Memory B cell (primary cell): ENCODE measurements around the gene CENPA.
"Not testable (repeated sequence)": the region's sequence is repeated elsewhere in the genome, so short reads cannot be mapped to it uniquely, and the experiment has no call there.

Experiments
- ATAC-seq: fragments of 150-1000 bp; cut with Tn5 transposase; 2 replicates; pipeline ENCODE4 v1.10.0; 2021; ENCODE audit warnings: low read depth, mild to moderate bottlenecking, moderate library complexity
- DNase-seq, 2 donors: peaks; one replicate each; pipeline ENCODE4 v3.0.0; 2022; ENCODE audit warnings: low spot score in 2 of 2
- H3K27ac Mint-ChIP-seq: one replicate; pipeline ENCODE4 v1.8.0; 2022; ENCODE audit warnings: mild to moderate bottlenecking, moderate library complexity, mixed read lengths
- H3K27me3 Mint-ChIP-seq: one replicate; pipeline ENCODE4 v1.8.0; 2022; ENCODE audit warnings: mixed read lengths
- H3K36me3 Mint-ChIP-seq: one replicate; pipeline ENCODE4 v1.8.0; 2022; ENCODE audit warnings: mild to moderate bottlenecking, mixed read lengths
- H3K4me1 Mint-ChIP-seq: one replicate; pipeline ENCODE4 v1.8.0; 2022; ENCODE audit warnings: mixed read lengths
- H3K4me3 Mint-ChIP-seq: one replicate; pipeline ENCODE4 v1.8.0; 2022; ENCODE audit warnings: mild to moderate bottlenecking, moderate library complexity, mixed read lengths
- H3K9me3 Mint-ChIP-seq: one replicate; pipeline ENCODE4 v1.8.0; 2022; ENCODE audit warnings: mixed read lengths

CENPA gene

DNA sequence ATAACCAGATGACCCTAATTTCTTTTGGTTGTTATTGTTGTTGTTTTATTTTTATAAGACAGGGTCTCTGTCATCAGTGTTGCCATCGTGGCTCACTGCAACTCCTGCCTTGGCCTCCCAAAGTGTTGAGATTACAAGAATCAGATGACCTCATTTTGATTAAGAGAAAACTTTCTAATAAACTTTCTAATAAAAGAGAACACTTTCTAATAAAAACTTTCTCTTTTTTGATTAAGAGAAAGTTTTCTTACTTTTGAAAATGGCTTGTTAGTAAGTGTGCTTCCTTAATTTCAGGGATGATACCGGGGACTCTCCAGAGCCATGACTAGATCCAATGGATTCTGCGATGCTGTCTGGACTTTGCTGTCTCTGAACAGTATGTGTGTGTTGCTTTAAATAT is 7.7 kb downstream of the CENPA start:
- H3K4me1 Mint-ChIP-seq, result no peaks in the 10 kb centered on the region
- no peak overlapping the region for H3K27ac Mint-ChIP-seq
- H3K36me3 Mint-ChIP-seq, result no peaks in the 10 kb centered on the region
- no peak for DNase-seq
- peaks cover 3% of the 10 kb centered on the region for H3K9me3 Mint-ChIP-seq
- no peak overlapping the region for H3K4me3 Mint-ChIP-seq
- peaks cover 5% of the 10 kb centered on the region for H3K27me3 Mint-ChIP-seq
- ATAC-seq, result no peak

DNA sequence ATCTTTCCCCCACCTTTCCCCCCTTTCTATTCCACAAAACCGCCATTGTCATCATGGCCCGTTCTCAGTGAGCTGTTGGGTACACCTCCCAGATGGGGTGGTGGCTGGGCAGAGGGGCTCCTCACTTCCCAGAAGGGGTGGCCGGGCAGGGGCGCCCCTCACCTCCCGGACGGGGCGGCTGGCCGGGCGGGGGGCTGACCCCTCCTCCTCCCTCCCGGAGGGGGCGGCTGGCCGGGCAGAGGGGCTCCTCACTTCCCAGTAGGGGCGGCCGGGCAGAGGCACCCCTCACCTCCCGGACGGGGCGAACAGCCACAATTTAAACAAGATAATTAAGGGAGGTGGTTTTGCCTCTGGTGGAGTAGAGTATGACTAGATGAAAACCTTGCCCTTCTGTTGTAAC is 9.3 kb downstream of the CENPA start:
- ATAC-seq, H3K4me1 Mint-ChIP-seq, H3K27me3 Mint-ChIP-seq, H3K4me3 Mint-ChIP-seq, DNase-seq, H3K27ac Mint-ChIP-seq, H3K36me3 Mint-ChIP-seq, H3K9me3 Mint-ChIP-seq: not testable (repeated sequence)

- no peaks in the 10 kb centered on the region for H3K36me3 Mint-ChIP-seq
- DNase-seq, result no peak
Observed at GRCh38 chr2:26801328-26801727, 15.5 kb downstream of the CENPA start.

GRCh38 chr2:26801796-26802195 is 15.9 kb downstream of the CENPA start:
- Mint-ChIP-seq H3K27me3 (peaks cover 3% of the 10 kb centered on the region), H3K27ac (no peak overlapping the region), H3K4me1 (no peaks in the 10 kb centered on the region), H3K36me3 (no peaks in the 10 kb centered on the region), H3K9me3 (no peaks in the 10 kb centered on the region), H3K4me3 (no peak overlapping the region)
- no peak for ATAC-seq
- no peak for DNase-seq

More at GRCh38 chr2:26801328-26801727, 15.5 kb downstream of the CENPA start:
- no peak for ATAC-seq
- Mint-ChIP-seq H3K4me3 (no peak overlapping the region), H3K9me3 (no peaks in the 10 kb centered on the region), H3K27ac (no peak overlapping the region), H3K27me3 (no peaks in the 10 kb centered on the region), H3K4me1 (no peaks in the 10 kb centered on the region)

DNA sequence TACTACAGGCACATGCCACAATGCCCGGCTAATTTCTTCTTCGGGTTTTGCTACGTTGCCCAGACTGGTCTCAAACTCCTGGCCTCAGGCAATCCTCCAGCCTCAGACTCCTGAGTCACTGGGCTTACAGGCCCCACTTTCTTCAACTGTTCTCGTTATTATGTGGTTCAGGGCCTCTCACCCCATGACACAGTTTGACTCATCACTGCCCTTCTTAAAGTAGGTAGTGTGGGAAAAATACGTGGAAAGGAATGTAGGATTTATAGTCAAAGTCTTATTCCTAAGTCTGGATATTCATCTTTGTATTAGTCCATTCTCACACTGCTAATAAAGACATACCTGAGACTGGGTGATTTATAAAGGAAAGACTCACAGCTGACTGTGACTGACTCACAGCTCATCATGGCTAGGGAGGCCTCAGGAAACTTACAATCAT is 19.4 kb downstream of the CENPA start:
- H3K4me3 Mint-ChIP-seq, result no peak overlapping the region
- H3K4me1 Mint-ChIP-seq, result peaks cover 4% of the 10 kb centered on the region
- no peaks in the 10 kb centered on the region for H3K9me3 Mint-ChIP-seq
- no peaks in the 10 kb centered on the region for H3K36me3 Mint-ChIP-seq
- no peak for ATAC-seq
- no peak for DNase-seq
- H3K27me3 Mint-ChIP-seq, result peaks cover 9% of the 10 kb centered on the region
- no peak overlapping the region for H3K27ac Mint-ChIP-seq

GRCh38 chr2:26807788-26808460 is 22.1 kb downstream of the CENPA start:
- H3K27ac Mint-ChIP-seq, result no peak overlapping the region
- H3K36me3 Mint-ChIP-seq, result no peaks in the 10 kb centered on the region

GRCh38 chr2:26809211-26809610 is 23.4 kb downstream of the CENPA start:
- no peak for ATAC-seq
- Mint-ChIP-seq H3K9me3 (no peaks in the 10 kb centered on the region), H3K27me3 (peaks cover 24% of the 10 kb centered on the region), H3K36me3 (no peaks in the 10 kb centered on the region), H3K27ac (no peak overlapping the region), H3K4me1 (peaks cover 5% of the 10 kb centered on the region), H3K4me3 (no peak overlapping the region)
- no peak for DNase-seq

More at GRCh38 chr2:26807788-26808460, 22.1 kb downstream of the CENPA start:
- Mint-ChIP-seq H3K4me1 (peaks cover 5% of the 10 kb centered on the region), H3K27me3 (peaks cover 22% of the 10 kb centered on the region), H3K4me3 (no peak overlapping the region), H3K9me3 (no peaks in the 10 kb centered on the region)
- no peak for ATAC-seq
- no peak for DNase-seq

- H3K4me3 Mint-ChIP-seq, result no peak overlapping the region
- H3K27ac Mint-ChIP-seq, result no peak overlapping the region
- H3K36me3 Mint-ChIP-seq, result no peaks in the 10 kb centered on the region
- H3K9me3 Mint-ChIP-seq, result no peaks in the 10 kb centered on the region
- ATAC-seq, result no peak
- DNase-seq, result no peak
- H3K27me3 Mint-ChIP-seq, result peaks cover 25% of the 10 kb centered on the region
- H3K4me1 Mint-ChIP-seq, result peaks cover 5% of the 10 kb centered on the region
Observed at GRCh38 chr2:26809876-26810577, 24.2 kb downstream of the CENPA start.

GRCh38 chr2:26811261-26811660 is 25.4 kb downstream of the CENPA start:
- H3K4me3 Mint-ChIP-seq, result no peak overlapping the region
- no peaks in the 10 kb centered on the region for H3K9me3 Mint-ChIP-seq
- DNase-seq (no peak), ATAC-seq (no peak)
- H3K27me3 Mint-ChIP-seq, result peaks cover 27% of the 10 kb centered on the region
- peaks cover 5% of the 10 kb centered on the region for H3K4me1 Mint-ChIP-seq
- H3K36me3 Mint-ChIP-seq, result no peaks in the 10 kb centered on the region
- no peak overlapping the region for H3K27ac Mint-ChIP-seq

DNA sequence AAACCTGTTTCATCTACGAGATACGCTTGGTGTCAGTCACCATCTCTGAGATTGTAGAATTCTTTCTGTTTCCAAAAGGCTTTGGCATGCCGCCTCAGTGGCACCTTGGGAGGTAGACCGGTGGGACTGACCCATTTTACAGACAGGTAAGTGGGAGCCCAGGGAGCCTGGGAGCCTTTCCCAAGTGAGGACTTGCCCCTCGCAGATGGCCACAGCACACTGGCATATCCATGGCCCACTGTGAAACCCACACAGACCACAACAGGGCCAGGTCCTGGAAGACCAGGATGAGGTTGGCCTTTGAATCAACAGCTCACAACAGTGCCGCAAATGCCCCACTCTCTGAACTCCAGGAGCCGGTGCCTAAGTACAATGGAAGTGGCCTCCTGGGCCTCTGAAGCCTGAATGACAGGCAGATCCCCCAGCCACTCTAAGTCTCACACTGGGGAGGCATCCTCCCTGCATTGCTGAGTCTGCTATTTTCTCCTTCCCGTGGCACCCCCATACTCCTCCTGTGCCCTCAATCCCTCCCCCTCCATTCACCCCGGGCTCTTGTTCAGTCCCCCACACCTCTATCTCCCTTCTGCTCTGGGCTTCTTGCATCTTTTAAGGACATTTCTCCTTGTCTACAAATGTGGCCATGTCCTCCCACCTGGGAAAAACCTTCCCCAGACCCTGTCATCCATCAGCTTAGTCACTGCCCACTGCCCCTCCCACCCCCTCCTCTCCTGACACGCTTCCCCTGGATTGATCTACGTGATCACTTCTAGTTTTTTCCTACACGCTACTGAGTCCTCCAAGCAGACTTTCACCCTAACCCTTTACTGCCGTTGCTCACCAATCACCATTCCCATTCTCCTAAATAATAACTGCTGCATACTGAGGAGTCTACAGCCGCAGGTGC is 26.2 kb downstream of the CENPA start:
- Mint-ChIP-seq H3K27ac (no peak overlapping the region), H3K27me3 (peaks cover 29% of the 10 kb centered on the region), H3K4me3 (no peak overlapping the region), H3K36me3 (no peaks in the 10 kb centered on the region), H3K9me3 (no peaks in the 10 kb centered on the region), H3K4me1 (peaks cover 5% of the 10 kb centered on the region)
- ATAC-seq (no peak), DNase-seq (no peak)

- no peaks in the 10 kb centered on the region for H3K36me3 Mint-ChIP-seq
- H3K27me3 Mint-ChIP-seq, result peaks cover 32% of the 10 kb centered on the region
- DNase-seq (no peak), ATAC-seq (no peak)
- H3K4me3 Mint-ChIP-seq, result no peak overlapping the region
- H3K4me1 Mint-ChIP-seq, result peaks cover 5% of the 10 kb centered on the region
- no peak overlapping the region for H3K27ac Mint-ChIP-seq
- H3K9me3 Mint-ChIP-seq, result no peaks in the 10 kb centered on the region
Observed at GRCh38 chr2:26812731-26813130, 26.9 kb downstream of the CENPA start.

- H3K4me3 Mint-ChIP-seq, H3K36me3 Mint-ChIP-seq, H3K9me3 Mint-ChIP-seq, ATAC-seq, H3K27ac Mint-ChIP-seq, H3K4me1 Mint-ChIP-seq, DNase-seq: not testable (repeated sequence)
- peaks cover 31% of the 10 kb centered on the region for H3K27me3 Mint-ChIP-seq
Observed at GRCh38 chr2:26814072-26814765, 28.4 kb downstream of the CENPA start.

DNA sequence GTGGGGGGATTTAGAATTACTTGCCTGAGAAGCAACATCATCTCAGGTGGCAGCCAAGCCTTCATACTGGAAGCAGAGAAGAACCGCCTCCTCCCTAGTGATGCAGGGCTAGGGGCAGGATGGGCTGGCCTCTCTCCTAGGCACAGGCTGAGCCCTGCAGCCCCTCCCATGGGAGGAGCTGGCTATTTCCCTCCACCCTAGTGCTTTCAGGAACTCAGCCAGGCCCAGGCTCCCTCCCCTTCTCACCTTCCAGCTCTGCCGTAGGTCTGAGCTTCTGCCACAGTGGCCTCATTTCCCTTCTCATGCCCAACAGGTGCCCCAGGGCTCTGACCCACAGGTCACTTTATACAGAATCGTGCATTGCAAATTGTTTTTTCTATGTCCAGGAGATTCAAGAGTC is 31.0 kb downstream of the CENPA start:
- DNase-seq (no peak), ATAC-seq (no peak)
- no peaks in the 10 kb centered on the region for H3K36me3 Mint-ChIP-seq
- H3K4me3 Mint-ChIP-seq, result no peak overlapping the region
- H3K27me3 Mint-ChIP-seq, result peaks cover 23% of the 10 kb centered on the region
- H3K27ac Mint-ChIP-seq, result no peak overlapping the region
- H3K9me3 Mint-ChIP-seq, result no peaks in the 10 kb centered on the region
- no peaks in the 10 kb centered on the region for H3K4me1 Mint-ChIP-seq
